K562 (cell line): Measurements from ENCODE around the gene CRELD2. TPM values are rescaled to one million over a fixed set of nuclear protein-coding genes. Genes with fewer than 3 reads are reported as not detected.

Source experiments
- ATAC-seq: fragments of 200-7000 bp; cut with Tn5 transposase; 3 replicates; pipeline ENCODE4 v1.9.1; 2020; ENCODE audit warnings: moderate library complexity
- BruUV-seq: library from RNA; stranded (reverse); fragments of 400-500 nt; replicated peaks from 2 replicates; lab custom pipeline; 2021; lab: Mats Ljungman, UMichigan
- CTCF ChIA-PET: fragments of 300-600 bp; formaldehyde crosslinking; extraction: SDS; loops from one replicate; lab custom pipeline; 2021; ENCODE audit warnings: low intra/inter-chr PET ratio; lab: Yijun Ruan, JAX
- POLR2A ChIA-PET: fragments of 300-600, 350-650 bp; sonication (Branson Sonifier 250); formaldehyde crosslinking; extraction: SDS; loops from one replicate; lab custom pipeline; 2021; ENCODE audit warnings: antibody characterized with exemption, inconsistent platforms; lab: Yijun Ruan, JAX
- DNase-seq, 4 experiments: peaks; one replicate each; pipeline versions ENCODE4 v3.0.0 to v3.0.0-alpha.2; 2011 to 2018; ENCODE audit warnings: low spot score in 3 of 4, mixed read lengths in 3 of 4; ENCODE audit errors: extremely low read depth in 1 of 4
- FAIRE-seq: peaks from 2 replicates; lab custom pipeline; 2011; peaks lifted over from hg19 to GRCh38; lab: Jason Lieb, UNC
- H2AFZ ChIP-seq: 2 replicates; pipeline ENCODE4 v1.6.0; 2011; ENCODE audit warnings: low read depth, low read length, control low read depth, inconsistent platforms
- H3K27ac ChIP-seq: fragments of 200-600 bp; 3 replicates; pipeline ENCODE4 v1.8.0; 2011; ENCODE audit warnings: low read depth, mild to moderate bottlenecking, control low read depth, inconsistent platforms, low read length, moderate library complexity, mixed read lengths; ENCODE audit errors: extremely low read depth
- H3K27me3 ChIP-seq, 2 experiments: fragments of 300-600 bp in 1 of 2; 2 replicates in 1 of 2; 3 replicates in 1 of 2; pipeline versions ENCODE4 v1.6.0 to v1.8.0; 2011; ENCODE audit warnings: inconsistent platforms in 2 of 2, low read length in 2 of 2, mild to moderate bottlenecking in 1 of 2, mixed read lengths in 1 of 2, moderate library complexity in 1 of 2; ENCODE audit not compliant: control insufficient read depth in 2 of 2, insufficient read depth in 2 of 2
- H3K36me3 ChIP-seq: fragments of 300-600 bp; 3 replicates; pipeline ENCODE4 v1.8.0; 2011; ENCODE audit warnings: mild to moderate bottlenecking, low read length, inconsistent platforms; ENCODE audit not compliant: control insufficient read depth, insufficient read depth
- H3K4me1 ChIP-seq, 2 experiments: fragments of 200-600 bp in 1 of 2; replicated peaks in 1 of 2; 2 replicates in 1 of 2; 3 replicates in 1 of 2; pipeline versions ENCODE4 v1.5.1 to v1.8.0; 2011; ENCODE audit warnings: inconsistent platforms in 2 of 2, low read length in 2 of 2, mild to moderate bottlenecking in 1 of 2, mixed read lengths in 1 of 2, moderate library complexity in 1 of 2; ENCODE audit not compliant: control insufficient read depth in 2 of 2, insufficient read depth in 2 of 2
- H3K4me2 ChIP-seq: 2 replicates; pipeline ENCODE4 v1.6.1; 2011; ENCODE audit warnings: low read length, control low read depth, inconsistent platforms, mixed read lengths; ENCODE audit not compliant: insufficient read depth
- H3K4me3 ChIP-seq: fragments of 200-600 bp; sonication (generic), shearing (Covaris generic); 2 replicates; pipeline ENCODE4 v1.5.1; 2016; ENCODE audit warnings: control low read depth, inconsistent platforms
- H3K79me2 ChIP-seq: fragments of 200-600 bp; 3 replicates; pipeline ENCODE4 v1.8.0; 2011; ENCODE audit warnings: low read length, inconsistent platforms; ENCODE audit not compliant: control insufficient read depth, insufficient read depth
- H3K9ac ChIP-seq, 2 experiments: 2 replicates each; pipeline versions ENCODE4 v1.6.0 to v1.6.1; 2011; ENCODE audit warnings: low read depth in 2 of 2, low read length in 2 of 2, control low read depth in 1 of 2, inconsistent platforms in 1 of 2, mild to moderate bottlenecking in 1 of 2, mixed read lengths in 1 of 2; ENCODE audit not compliant: insufficient read depth in 1 of 2
- H3K9me1 ChIP-seq: one replicate; pipeline ENCODE4 v1.6.0; 2011; ENCODE audit warnings: inconsistent platforms, mild to moderate bottlenecking, low read length, moderate library complexity; ENCODE audit not compliant: control insufficient read depth, insufficient read depth
- H3K9me3 ChIP-seq: replicated peaks from 2 replicates; pipeline ENCODE4 v1.5.1; 2011; ENCODE audit warnings: low read depth, low read length, inconsistent platforms; ENCODE audit not compliant: control insufficient read depth, insufficient read depth
- H4K20me1 ChIP-seq: replicated peaks from 2 replicates; pipeline ENCODE4 v1.6.1; 2011; ENCODE audit warnings: low read length, inconsistent platforms, mixed read lengths; ENCODE audit not compliant: control insufficient read depth, insufficient read depth
- DMBX1 ChIP-seq: fragments of 250-450 bp; sonication (Bioruptor Pico); IDR thresholded peaks from 2 replicates; pipeline ENCODE4 v1.8.0; 2022; ENCODE audit warnings: inconsistent platforms, mild to moderate bottlenecking, moderate library complexity, borderline replicate concordance
- ETV1 ChIP-seq: fragments of 450-650 bp; conservative IDR thresholded peaks from 2 replicates; pipeline ENCODE4 v1.6.1; 2016; ENCODE audit warnings: missing genetic modification characterization, control low read depth, low read depth, missing compliant biosample characterization
- FOXK2 ChIP-seq, 2 experiments: fragments of 450-650 bp; IDR thresholded peaks in 1 of 2; conservative IDR thresholded peaks in 1 of 2; 2 replicates each; pipeline ENCODE4 v1.6.1; 2016; ENCODE audit warnings: low read depth in 2 of 2, mild to moderate bottlenecking in 1 of 2
- HCFC1 ChIP-seq: IDR thresholded peaks from 2 replicates; pipeline ENCODE4 v1.6.1; 2012; ENCODE audit warnings: low read depth, low read length, improper control_type of control experiment
- HDAC2 ChIP-seq: fragments of 450-650 bp; IDR thresholded peaks from 2 replicates; pipeline ENCODE4 v1.6.1; 2016; ENCODE audit warnings: mild to moderate bottlenecking
- HDAC3 ChIP-seq: fragments of 450-650 bp; IDR thresholded peaks from 2 replicates; pipeline ENCODE4 v1.6.1; 2018; ENCODE audit warnings: borderline replicate concordance, mild to moderate bottlenecking, moderate library complexity; ENCODE audit not compliant: partially characterized antibody
- MITF ChIP-seq: IDR thresholded peaks from 2 replicates; pipeline ENCODE4 v1.6.1; 2014; ENCODE audit warnings: antibody characterized with exemption
- NCOA6 ChIP-seq: fragments of 450-650 bp; IDR thresholded peaks from 2 replicates; pipeline ENCODE4 v1.6.1; 2017; ENCODE audit warnings: mild to moderate bottlenecking
- NFATC3 ChIP-seq: fragments of 450-650 bp; IDR thresholded peaks from 2 replicates; pipeline ENCODE4 v1.6.1; 2017; ENCODE audit warnings: mild to moderate bottlenecking
- NFRKB ChIP-seq: fragments of 450-650 bp; IDR thresholded peaks from 2 replicates; pipeline ENCODE4 v1.6.1; 2016; ENCODE audit warnings: low read depth
- PHTF2 ChIP-seq: fragments of 250-450 bp; sonication (Bioruptor Pico); IDR thresholded peaks from 2 replicates; pipeline ENCODE4 v1.5.0; 2021; ENCODE audit warnings: mild to moderate bottlenecking
- RBBP5 ChIP-seq: fragments of 200-600 bp; sonication (generic); IDR thresholded peaks from 2 replicates; pipeline ENCODE4 v1.6.1; 2012; ENCODE audit warnings: borderline replicate concordance, mild to moderate bottlenecking, low read length, control low read depth, inconsistent platforms; ENCODE audit not compliant: insufficient read depth, poor library complexity, severe bottlenecking
- RBM22 ChIP-seq: fragments of 200-400 bp; formaldehyde crosslinking; IDR thresholded peaks from 2 replicates; pipeline ENCODE4 v1.6.1; 2018; ENCODE audit warnings: low read length, low read depth; ENCODE audit not compliant: poor library complexity, severe bottlenecking
- ZNF143 ChIP-seq: sonication (generic); formaldehyde crosslinking; IDR thresholded peaks from 2 replicates; pipeline ENCODE4 v1.9.0; 2022; ENCODE audit warnings: mild to moderate bottlenecking, missing genetic modification reagents
- ZNF184 ChIP-seq: sonication (generic); formaldehyde crosslinking; IDR thresholded peaks from 2 replicates; pipeline ENCODE4 v1.5.0; 2020; ENCODE audit warnings: missing genetic modification reagents
- ZNF584 ChIP-seq: fragments of 200-800 bp; sonication (Bioruptor generic); IDR thresholded peaks from 2 replicates; pipeline ENCODE4 v1.6.1; 2016; ENCODE audit warnings: low read depth, mild to moderate bottlenecking, missing genetic modification characterization, missing compliant biosample characterization
- WGBS: fragments of 100-300 bp; shearing (Covaris generic); methylation state at CpG from one replicate; pipeline ENCODE4 v1.1.6; 2016; ENCODE audit warnings: low coverage, mixed read lengths; ENCODE audit not compliant: insufficient coverage; ENCODE audit errors: missing lambda C conversion rate; 5-methylcytosine and 5-hydroxymethylcytosine counted together
- in situ Hi-C: fragments of 300-500 bp; cut with MboI; formaldehyde crosslinking; loops from 4 replicates; pipeline ENCODE4 v1.15.0; 2018; ENCODE audit warnings: inconsistent platforms, mixed read lengths
- intact Hi-C: fragments of 100-400 bp; cut with micrococcal nuclease; formaldehyde crosslinking; loops from 2 replicates; pipeline ENCODE4 v1.14.2; 2022
- polyA plus RNA-seq, 8 experiments: library from polyadenylated mRNA; depleted of rRNA in 4 of 8; stranded (reverse) in 5 of 8; unstranded in 3 of 8; fragments of >200 nt; fragmentation: Nextera tagmentation in 2 of 8; fragmentation: Illumina TruSeq in 1 of 8; extraction: Ambion mirVana in 2 of 8; extraction: Trizol in 1 of 8; gene quantifications; 2 replicates each; pipeline versions ENCODE4 v1.2.1 to v1.2.3, GENCODE V29; 2011 to 2014; ENCODE audit warnings: inconsistent platforms in 1 of 8, missing spikeins in 1 of 8
- total RNA-seq, 7 experiments: library from RNA; depleted of rRNA in 6 of 7; stranded (reverse); fragments of >200 nt in 6 of 7; fragmentation: Illumina TruSeq in 2 of 7; extraction: Trizol in 2 of 7; gene quantifications; 2 replicates each; pipeline versions ENCODE4 v1.2.1 to v1.2.3, GENCODE V29; 2011 to 2021; ENCODE audit warnings: low replicate concordance in 1 of 7
- TF ChIP-seq, protein P1 (sequence below), 2 experiments: fragments of 450-650 bp in 1 of 2; sonication (generic) in 1 of 2; formaldehyde crosslinking; conservative IDR thresholded peaks; 2 replicates each; pipeline versions ENCODE4 v1.4.0 to v1.8.1; 2020 to 2022; ENCODE audit warnings: mild to moderate bottlenecking in 1 of 2, missing genetic modification reagents in 1 of 2

The CRELD2 gene
- total and polyA plus RNA-seq, 9 of the 15 experiments (the other 6 are each of a cell fraction or from before 2014, with no cell fraction given): 0.96 to 25.3 (median 8.8) TPM

GRCh38 chr22:49885881-49886280 is 32.6 kb upstream of the CRELD2 start (continued):
- TF ChIP-seq FOXK2 (conservative IDR thresholded peaks at IDR 0.05 in 1 of 2, IDR thresholded peaks at IDR 0.05 in 1 of 2; ENCODE audit: low read depth in 2 of 2) (no peak), HDAC2 (no peak), ZNF184 (CRISPR knock-in tag) (no peak), NFATC3 (no peak), HDAC3 (no peak), ZNF584 (CRISPR knock-in tag) (no peak), PHTF2 (CRISPR knock-in tag) (no peak)

DNA sequence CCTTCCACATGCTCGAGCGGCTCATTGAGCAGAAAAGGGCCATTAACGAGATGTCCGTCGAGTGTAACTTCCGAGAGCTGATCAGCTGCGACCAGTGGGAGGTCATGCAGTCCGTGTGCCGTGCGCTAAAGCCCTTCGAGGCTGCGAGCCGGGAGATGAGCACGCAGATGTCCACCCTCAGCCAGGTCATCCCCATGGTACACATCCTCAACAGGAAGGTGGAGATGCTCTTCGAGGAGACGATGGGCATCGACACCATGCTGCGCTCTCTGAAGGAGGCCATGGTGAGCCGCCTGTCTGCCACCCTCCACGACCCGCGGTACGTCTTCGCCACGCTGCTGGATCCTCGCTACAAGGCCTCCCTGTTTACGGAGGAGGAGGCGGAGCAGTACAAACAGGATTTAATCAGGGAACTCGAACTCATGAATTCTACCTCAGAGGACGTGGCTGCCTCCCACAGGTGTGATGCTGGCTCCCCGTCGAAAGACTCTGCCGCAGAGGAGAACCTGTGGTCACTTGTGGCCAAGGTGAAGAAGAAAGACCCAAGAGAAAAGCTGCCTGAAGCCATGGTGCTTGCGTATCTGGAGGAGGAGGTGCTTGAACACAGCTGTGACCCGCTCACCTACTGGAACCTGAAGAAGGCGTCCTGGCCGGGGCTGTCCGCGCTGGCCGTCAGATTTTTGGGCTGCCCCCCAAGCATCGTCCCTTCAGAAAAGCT is 31.9 kb upstream of the CRELD2 start:
- peaks cover 7% of the 10 kb centered on the region for H3K9me3 ChIP-seq

More for the DNA sequence above, 31.9 kb upstream of the CRELD2 start:
- peaks cover 12% of the 10 kb centered on the region; the same call in 2 of the 3 replicates for H3K79me2 ChIP-seq
- TF ChIP-seq NFRKB: no peak
- TF ChIP-seq RBM22: no peak
- no peak for TF ChIP-seq RBBP5
- TF ChIP-seq, protein P1, sequence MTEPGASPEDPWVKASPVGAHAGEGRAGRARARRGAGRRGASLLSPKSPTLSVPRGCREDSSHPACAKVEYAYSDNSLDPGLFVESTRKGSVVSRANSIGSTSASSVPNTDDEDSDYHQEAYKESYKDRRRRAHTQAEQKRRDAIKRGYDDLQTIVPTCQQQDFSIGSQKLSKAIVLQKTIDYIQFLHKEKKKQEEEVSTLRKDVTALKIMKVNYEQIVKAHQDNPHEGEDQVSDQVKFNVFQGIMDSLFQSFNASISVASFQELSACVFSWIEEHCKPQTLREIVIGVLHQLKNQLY (CRISPR knock-in tag; conservative IDR thresholded peaks at IDR 0.05): no peak
- no peak for TF ChIP-seq NCOA6
- TF ChIP-seq ZNF143 (CRISPR knock-in tag): no peak
- no peak for TF ChIP-seq HCFC1
- TF ChIP-seq PHTF2 (CRISPR knock-in tag): no peak
- TF ChIP-seq DMBX1 (CRISPR knock-in tag): no peak
- no peak for TF ChIP-seq MITF
- TF ChIP-seq ETV1 (tag): no peak
- POLR2A ChIA-PET: no interaction called here
- H3K4me2 ChIP-seq: no peak overlapping the region
- H2AFZ ChIP-seq: no peak overlapping the region
- WGBS: 97% methylated on average over 32 of the region's 41 CpGs
- no peaks in the 10 kb centered on the region for H3K9me1 ChIP-seq
- no peaks in the 10 kb centered on the region for H3K27me3 ChIP-seq
- ATAC-seq (no peak), DNase-seq (no peak), FAIRE-seq (no peak)
- H3K4me1 ChIP-seq: no peaks in the 10 kb centered on the region; a peak in 1 of 5 replicates
- H3K4me3 ChIP-seq: no peak overlapping the region
- in situ Hi-C loops: no loop called here
- no peaks in the 10 kb centered on the region for H4K20me1 ChIP-seq
- H3K27ac ChIP-seq: no peak overlapping the region
- intact Hi-C loops: no loop called here
- H3K36me3 ChIP-seq: peaks cover 56% of the 10 kb centered on the region; the same call in 2 of the 3 replicates
- CTCF ChIA-PET: no interaction called here
- no peak overlapping the region for H3K9ac ChIP-seq
- BruUV-seq: no TSS peak
